Kidney (tissue), 14 donors: ENCODE data around the gene ATP5PO. TPM values are rescaled to one million over a fixed set of nuclear protein-coding genes. Genes with fewer than 3 reads are reported as not detected.

Experiments used
- DNase-seq, 5 donors: peaks; one replicate each; pipeline ENCODE4 v3.0.0-alpha.2; 2013 to 2020
- FAIRE-seq: peaks from 2 replicates; lab custom pipeline; 2012; peaks lifted over from hg19 to GRCh38; lab: Jason Lieb, UNC
- H3K27ac ChIP-seq, 2 donors: one replicate each; pipeline ENCODE4 v1.7.0; 2013; ENCODE audit warnings: low read depth in 2 of 2, low read length in 2 of 2, inconsistent platforms in 1 of 2
- H3K27me3 ChIP-seq: one replicate; pipeline ENCODE4 v1.7.1; 2013; ENCODE audit warnings: low read length, inconsistent platforms; ENCODE audit not compliant: control insufficient read depth, insufficient read depth
- H3K36me3 ChIP-seq, 3 donors: one replicate each; pipeline versions ENCODE4 v1.7.0 to v1.7.1; 2013; ENCODE audit warnings: low read length in 3 of 3, control low read depth in 1 of 3, inconsistent platforms in 1 of 3; ENCODE audit not compliant: insufficient read depth in 3 of 3, control insufficient read depth in 2 of 3
- H3K4me1 ChIP-seq, 3 donors: one replicate each; pipeline versions ENCODE4 v1.7.0 to v1.7.1; 2013; ENCODE audit warnings: low read length in 3 of 3, inconsistent platforms in 1 of 3, low read depth in 1 of 3; ENCODE audit not compliant: control insufficient read depth in 2 of 3, insufficient read depth in 2 of 3
- H3K4me3 ChIP-seq, 3 donors: one replicate each; pipeline versions ENCODE4 v1.7.0 to v1.8.1; 2013; ENCODE audit warnings: low read length in 3 of 3, control low read depth in 1 of 3, inconsistent platforms in 1 of 3
- H3K9ac ChIP-seq, 3 donors: one replicate each; pipeline versions ENCODE4 v1.7.0 to v1.7.1; 2013; ENCODE audit warnings: low read length in 3 of 3, control low read depth in 1 of 3, inconsistent platforms in 1 of 3
- H3K9me3 ChIP-seq, 3 donors: one replicate each; pipeline versions ENCODE4 v1.7.0 to v1.7.1; 2013; ENCODE audit warnings: low read length in 3 of 3, control low read depth in 1 of 3, inconsistent platforms in 1 of 3; ENCODE audit not compliant: control insufficient read depth in 2 of 3, insufficient read depth in 1 of 3
- intact Hi-C: fragments of 100-400 bp; cut with DNase I; formaldehyde crosslinking; loops from one replicate; pipeline ENCODE4 v1.11.1; 2022
- polyA plus RNA-seq: library from polyadenylated mRNA; stranded (reverse); fragments of 350-450 nt; fragmentation: Illumina TruSeq; extraction: RNeasy Lipid Tissue Mini Kit (QIAGEN cat#74804); gene quantifications from one replicate; pipeline ENCODE4 v1.2.3, GENCODE V29; 2014; ENCODE audit warnings: low read depth, low replicate concordance; ENCODE audit not compliant: insufficient read depth
- total RNA-seq: library from RNA; stranded (reverse); fragmentation: NEBNext Ultra II Directional; extraction: Animal tissue kit (Norgen Biotek cat#: 25700); gene quantifications from one replicate; pipeline ENCODE4 v1.2.1, GENCODE V29; 2021
- TF ChIP-seq, protein P1 (sequence below): IDR thresholded peaks from 3 replicates; pipeline ENCODE4 v1.5.1; 2012; ENCODE audit warnings: mild to moderate bottlenecking, moderate library complexity, borderline replicate concordance; ENCODE audit not compliant: insufficient read depth; ENCODE audit errors: extremely low read depth
- donor health status: control.
- donor health status: control.
- donor health status: control.
- donor health status: control.
- donor health status: control.
- donor health status: DM: yes; HTN: yes; CAD: no.
- donor health status: Normal renal cell carcinoma (clear cell type).

ATP5PO gene
- total and polyA plus RNA-seq, 2 donors from 2014 or later: 165 to 693 TPM

DNA sequence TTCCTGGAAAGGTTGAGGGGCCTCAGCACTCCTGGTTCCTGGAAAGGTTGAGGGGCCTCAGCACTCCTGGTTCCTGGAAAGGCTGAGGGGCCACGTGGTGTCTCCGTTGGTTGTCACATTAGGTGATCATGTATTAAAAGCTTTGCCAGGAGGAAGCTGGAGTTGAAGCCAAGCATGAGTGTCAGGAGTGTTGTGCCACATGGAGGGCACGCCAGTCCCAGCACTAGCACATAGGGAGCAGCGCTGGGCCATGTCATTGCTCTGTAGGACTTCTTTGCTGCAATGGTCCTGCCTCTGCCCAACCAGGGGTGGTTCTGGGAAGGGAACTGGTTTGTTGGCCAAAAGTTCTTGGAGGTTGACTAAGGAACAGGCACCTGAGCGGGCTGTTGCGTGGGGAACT lies 13.3 kb downstream of the ATP5PO start:
- H3K27me3 ChIP-seq: no peaks in the 10 kb centered on the region
- TF ChIP-seq, protein P1, sequence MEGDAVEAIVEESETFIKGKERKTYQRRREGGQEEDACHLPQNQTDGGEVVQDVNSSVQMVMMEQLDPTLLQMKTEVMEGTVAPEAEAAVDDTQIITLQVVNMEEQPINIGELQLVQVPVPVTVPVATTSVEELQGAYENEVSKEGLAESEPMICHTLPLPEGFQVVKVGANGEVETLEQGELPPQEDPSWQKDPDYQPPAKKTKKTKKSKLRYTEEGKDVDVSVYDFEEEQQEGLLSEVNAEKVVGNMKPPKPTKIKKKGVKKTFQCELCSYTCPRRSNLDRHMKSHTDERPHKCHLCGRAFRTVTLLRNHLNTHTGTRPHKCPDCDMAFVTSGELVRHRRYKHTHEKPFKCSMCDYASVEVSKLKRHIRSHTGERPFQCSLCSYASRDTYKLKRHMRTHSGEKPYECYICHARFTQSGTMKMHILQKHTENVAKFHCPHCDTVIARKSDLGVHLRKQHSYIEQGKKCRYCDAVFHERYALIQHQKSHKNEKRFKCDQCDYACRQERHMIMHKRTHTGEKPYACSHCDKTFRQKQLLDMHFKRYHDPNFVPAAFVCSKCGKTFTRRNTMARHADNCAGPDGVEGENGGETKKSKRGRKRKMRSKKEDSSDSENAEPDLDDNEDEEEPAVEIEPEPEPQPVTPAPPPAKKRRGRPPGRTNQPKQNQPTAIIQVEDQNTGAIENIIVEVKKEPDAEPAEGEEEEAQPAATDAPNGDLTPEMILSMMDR: no peak
- intact Hi-C loops: no loop called here
- peaks cover 7 to 51% (median 26%) of the 10 kb centered on the region in 3 donors for H3K36me3 ChIP-seq
- DNase-seq: no peak
- H3K4me1 ChIP-seq: no peaks in the 10 kb centered on the region
- no peak overlapping the region for H3K27ac ChIP-seq
- FAIRE-seq: no peak
- no peaks in the 10 kb centered on the region for H3K9me3 ChIP-seq
- H3K9ac ChIP-seq: no peak overlapping the region
- no peak overlapping the region for H3K4me3 ChIP-seq

GRCh38 chr21:33901412-33902288 lies 14.0 kb downstream of the ATP5PO start:
- peaks cover 5 to 44% (median 19%) of the 10 kb centered on the region in 3 donors for H3K36me3 ChIP-seq
- no peak overlapping the region for H3K4me3 ChIP-seq
- no peak overlapping the region for H3K9ac ChIP-seq
- no peak overlapping the region for H3K27ac ChIP-seq
- DNase-seq (peak in 3 of 5 donors; percentile 56 to 76 (median 64)), FAIRE-seq (no peak)
- intact Hi-C loops: no loop called here
- no peaks in the 10 kb centered on the region for H3K27me3 ChIP-seq
- TF ChIP-seq, protein P1: peak; percentile 43
- no peaks in the 10 kb centered on the region for H3K4me1 ChIP-seq
- H3K9me3 ChIP-seq: no peaks in the 10 kb centered on the region

DNA sequence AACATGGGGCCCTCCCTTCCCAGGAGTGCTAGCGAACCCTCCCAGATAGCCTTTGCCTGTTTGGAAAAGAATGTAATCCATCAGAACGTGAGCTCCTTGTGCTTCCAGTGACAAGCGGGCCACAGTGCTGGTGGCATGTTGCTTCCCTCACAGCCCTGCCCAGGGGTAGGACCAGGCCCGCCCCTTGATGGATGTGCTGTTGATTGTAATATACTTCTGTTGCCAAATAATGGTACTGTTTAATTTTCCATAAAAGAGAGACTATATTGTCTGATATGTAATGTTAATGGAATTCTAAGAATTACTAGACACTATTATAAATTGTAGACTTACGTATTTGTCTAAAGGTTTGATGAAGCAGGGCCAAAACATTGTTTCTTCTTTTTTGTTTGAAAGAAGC lies 16.4 kb downstream of the ATP5PO start:
- DNase-seq (no peak), FAIRE-seq (no peak)
- no peak overlapping the region for H3K9ac ChIP-seq

More for the DNA sequence above, 16.4 kb downstream of the ATP5PO start:
- TF ChIP-seq, protein P1: no peak
- intact Hi-C loops: no loop called here
- Histone ChIP-seq H3K9me3 (no peaks in the 10 kb centered on the region), H3K27me3 (no peaks in the 10 kb centered on the region), H3K36me3 (peaks cover 0 to 23% (median 5%) of the 10 kb centered on the region in 3 donors), H3K4me3 (no peak overlapping the region), H3K4me1 (peaks cover 0 to 4% (median 2%) of the 10 kb centered on the region in 3 donors), H3K27ac (no peak overlapping the region)
